Common myeloid progenitor, CD34-positive (primary cell): Measurements from ENCODE around the gene GRAMD1B.

Source experiments
- CTCF ChIA-PET: fragments of 350-600 bp; sonication (Branson Sonifier 250); formaldehyde crosslinking; loops from one replicate; lab custom pipeline; 2021; ENCODE audit warnings: antibody characterized with exemption; lab: Charles Lee
- POLR2A ChIA-PET: fragments of 350-600 bp; sonication (Branson Sonifier 250); formaldehyde crosslinking; loops from one replicate; lab custom pipeline; 2021; ENCODE audit warnings: antibody characterized with exemption; lab: Charles Lee
- DNase-seq, 3 donors: peaks; one replicate each; pipeline versions ENCODE4 v3.0.0 to v3.0.0-alpha.2; 2013
- H3K27ac ChIP-seq, 2 experiments: 1 replicate in 1 of 2; 2 replicates in 1 of 2; pipeline ENCODE4 v1.7.0; 2013; ENCODE audit warnings: inconsistent platforms in 2 of 2, low read length in 2 of 2, mild to moderate bottlenecking in 2 of 2, low read depth in 1 of 2, moderate library complexity in 1 of 2; ENCODE audit not compliant: severe bottlenecking in 2 of 2, insufficient read depth in 1 of 2, poor library complexity in 1 of 2
- H3K27me3 ChIP-seq, 5 experiments: replicated peaks in 2 of 5; 1 replicate in 3 of 5; 2 replicates in 2 of 5; pipeline versions ENCODE4 v1.6.1 to v1.7.0; 2013; ENCODE audit warnings: low read length in 4 of 5, mild to moderate bottlenecking in 2 of 5, moderate library complexity in 2 of 5, inconsistent platforms in 1 of 5; ENCODE audit not compliant: insufficient read depth in 5 of 5, control insufficient read depth in 4 of 5
- H3K36me3 ChIP-seq, 4 experiments: 1 replicate in 2 of 4; 2 replicates in 2 of 4; pipeline versions ENCODE4 v1.6.1 to v1.7.0; 2013; ENCODE audit warnings: low read length in 3 of 4, control low read depth in 1 of 4, mild to moderate bottlenecking in 1 of 4; ENCODE audit not compliant: control insufficient read depth in 4 of 4, insufficient read depth in 4 of 4
- H3K4me1 ChIP-seq, 4 experiments: 1 replicate in 3 of 4; 2 replicates in 1 of 4; pipeline versions ENCODE4 v1.6.1 to v1.7.1; 2013; ENCODE audit warnings: low read length in 3 of 4, mild to moderate bottlenecking in 3 of 4, control low read depth in 1 of 4, inconsistent platforms in 1 of 4, moderate library complexity in 1 of 4; ENCODE audit not compliant: control insufficient read depth in 4 of 4, insufficient read depth in 4 of 4; ENCODE audit errors: control extremely low read depth in 1 of 4
- H3K4me3 ChIP-seq, 7 experiments: 1 replicate in 4 of 7; 2 replicates in 3 of 7; pipeline versions ENCODE4 v1.5.1 to v1.7.0; 2013; ENCODE audit warnings: mild to moderate bottlenecking in 7 of 7, low read length in 6 of 7, moderate library complexity in 6 of 7, inconsistent platforms in 2 of 7, low read depth in 2 of 7, control low read depth in 1 of 7; ENCODE audit not compliant: insufficient read depth in 4 of 7, control insufficient read depth in 1 of 7; ENCODE audit errors: extremely low read depth in 1 of 7
- H3K9me3 ChIP-seq, 5 experiments: 1 replicate in 4 of 5; 2 replicates in 1 of 5; pipeline versions ENCODE4 v1.6.1 to v1.7.1; 2013; ENCODE audit warnings: low read length in 4 of 5, mild to moderate bottlenecking in 2 of 5, inconsistent platforms in 1 of 5, low read depth in 1 of 5, moderate library complexity in 1 of 5; ENCODE audit not compliant: control insufficient read depth in 4 of 5, insufficient read depth in 2 of 5; ENCODE audit errors: control extremely low read depth in 1 of 5
- WGBS: methylation state at CpG from one replicate; pipeline ENCODE4 v1.1.5; 2013; ENCODE audit not compliant: insufficient coverage; 5-methylcytosine and 5-hydroxymethylcytosine counted together

The GRAMD1B gene

GRCh38 chr11:123409456-123410217 lies 20.4 kb upstream of the GRAMD1B start:
- H3K27me3 ChIP-seq = peaks cover 0 to 7% (median 0%) of the 10 kb centered on the region in 5 experiments
- CTCF ChIA-PET = interaction anchor here (1.1 to 7.8 kb wide), 3 partner anchors 8 to 68 kb away, joined by 3 to 190 read pairs (median 31); no protein-coding TSS in a partner anchor
- H3K36me3 ChIP-seq = no peaks in the 10 kb centered on the region
- POLR2A ChIA-PET = no interaction called here
- WGBS = 96% methylated on average over 9 of the region's 10 CpGs
- no peaks in the 10 kb centered on the region for H3K9me3 ChIP-seq
- no peak overlapping the region for H3K4me3 ChIP-seq
- H3K4me1 ChIP-seq = peaks cover 0 to 10% (median 3%) of the 10 kb centered on the region in 4 experiments
- no peak for DNase-seq
- H3K27ac ChIP-seq = no peak overlapping the region

- H3K4me3 ChIP-seq = no peak overlapping the region
- POLR2A ChIA-PET = no interaction called here
- no peak overlapping the region for H3K27ac ChIP-seq
- H3K27me3 ChIP-seq = peaks cover 0 to 3% (median 0%) of the 10 kb centered on the region in 5 experiments
- H3K9me3 ChIP-seq = no peaks in the 10 kb centered on the region
- no peak for DNase-seq
- 94% methylated on average over 2 of the region's 3 CpGs for WGBS
- H3K36me3 ChIP-seq = no peaks in the 10 kb centered on the region
- CTCF ChIA-PET = interaction anchor here (7.8 kb wide), 1 partner anchor 67 kb away, joined by 190 read pairs; no protein-coding TSS in a partner anchor
- H3K4me1 ChIP-seq = peaks cover 0 to 6% (median 3%) of the 10 kb centered on the region in 4 experiments
These were observed 19.9 kb upstream of the GRAMD1B start for GRCh38 chr11:123410218-123410549.

DNA sequence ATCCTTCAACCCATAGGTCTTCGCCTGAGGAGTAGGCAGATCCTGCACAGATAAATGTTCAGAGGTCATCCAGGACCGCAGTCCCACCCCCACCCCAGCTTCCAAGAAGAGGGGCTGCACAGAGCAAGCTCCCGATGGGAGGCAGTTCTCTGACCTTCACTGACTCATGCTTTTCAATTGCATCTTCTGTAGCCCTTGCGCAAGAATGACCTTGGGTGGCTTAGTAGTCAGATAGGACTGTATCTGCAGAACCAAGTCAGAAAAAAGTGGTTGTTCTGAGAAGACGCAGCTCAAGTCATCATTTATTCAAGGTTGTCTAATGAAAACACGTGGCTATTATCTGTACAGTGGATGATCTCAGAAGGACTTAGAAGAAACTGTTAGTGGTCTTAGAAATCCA lies 16.4 kb upstream of the GRAMD1B start:
- H3K27ac ChIP-seq = no peak overlapping the region
- POLR2A ChIA-PET = no interaction called here
- no peaks in the 10 kb centered on the region for H3K4me1 ChIP-seq
- CTCF ChIA-PET = interaction anchor here (1.0 to 2.1 kb wide), 3 partner anchors 13 to 61 kb away, joined by 3 to 4 read pairs (median 4); no protein-coding TSS in a partner anchor
- no peaks in the 10 kb centered on the region for H3K9me3 ChIP-seq
- no peak overlapping the region for H3K4me3 ChIP-seq
- no peak for DNase-seq
- no peaks in the 10 kb centered on the region for H3K27me3 ChIP-seq
- no peaks in the 10 kb centered on the region for H3K36me3 ChIP-seq
- 94% methylated on average over 4 of the region's 6 CpGs for WGBS

DNA sequence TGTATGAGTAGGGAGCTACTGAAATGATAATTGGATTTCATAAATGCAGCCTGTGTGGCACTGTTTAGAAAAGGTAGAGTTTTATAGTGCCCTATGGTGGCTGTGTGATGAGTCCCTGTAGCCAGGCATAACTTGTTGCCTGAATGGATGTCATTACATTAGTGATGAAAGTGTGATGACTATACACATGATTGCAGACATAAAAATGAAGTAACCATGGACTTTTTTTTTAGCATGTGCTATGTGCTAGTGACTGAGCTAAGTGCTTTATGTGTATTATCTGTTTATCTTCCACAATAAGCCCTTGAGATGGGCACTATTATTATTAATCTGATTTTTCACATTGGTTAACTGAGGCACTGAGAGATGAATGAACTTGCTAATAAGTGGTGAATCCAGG lies 13.5 kb upstream of the GRAMD1B start:
- CTCF ChIA-PET = interaction anchor here (1.0 to 5.1 kb wide), 4 partner anchors 9 to 57 kb away, joined by 3 to 31 read pairs (median 4); no protein-coding TSS in a partner anchor
- Histone ChIP-seq H3K4me1 (peaks cover 0 to 10% (median 4%) of the 10 kb centered on the region in 4 experiments), H3K27me3 (no peaks in the 10 kb centered on the region), H3K9me3 (no peaks in the 10 kb centered on the region), H3K36me3 (no peaks in the 10 kb centered on the region), H3K27ac (no peak overlapping the region), H3K4me3 (no peak overlapping the region)
- DNase-seq = no peak
- POLR2A ChIA-PET = no interaction called here

- H3K27ac ChIP-seq = no peak overlapping the region
- ChIA-PET CTCF (interaction anchor here (5.1 kb wide), 1 partner anchor 11 kb away, joined by 31 read pairs; no protein-coding TSS in a partner anchor), POLR2A (no interaction called here)
- H3K4me3 ChIP-seq = no peak overlapping the region
- no peaks in the 10 kb centered on the region for H3K36me3 ChIP-seq
- H3K4me1 ChIP-seq = peaks cover 0 to 16% (median 8%) of the 10 kb centered on the region in 4 experiments
- H3K9me3 ChIP-seq = no peaks in the 10 kb centered on the region
- H3K27me3 ChIP-seq = no peaks in the 10 kb centered on the region
- DNase-seq = no peak
- 97% methylated on average over 3 of the region's 4 CpGs for WGBS
These were observed 11.5 kb upstream of the GRAMD1B start for GRCh38 chr11:123418351-123419114.

GRCh38 chr11:123419731-123420452 lies 10.2 kb upstream of the GRAMD1B start:
- Histone ChIP-seq H3K27me3 (peaks cover 0 to 2% (median 0%) of the 10 kb centered on the region in 5 experiments), H3K4me3 (no peak overlapping the region), H3K27ac (no peak overlapping the region), H3K36me3 (no peaks in the 10 kb centered on the region), H3K9me3 (no peaks in the 10 kb centered on the region), H3K4me1 (peaks cover 0 to 16% (median 8%) of the 10 kb centered on the region in 4 experiments)
- DNase-seq = no peak
- WGBS = 100% methylated on average over 2 of the region's 4 CpGs
- ChIA-PET CTCF (interaction anchor here (0.8 to 5.1 kb wide), 2 partner anchors 12 to 59 kb away, joined by 3 to 31 read pairs; no protein-coding TSS in a partner anchor), POLR2A (no interaction called here)
